Hypothalamus (tissue), 51 donors: ENCODE data around the gene PGP.
A peak's percentile ranks its signal among the peaks of the same experiment; 100 is the strongest.

Experiments
- DNase-seq, 51 donors: peaks; one replicate each; lab custom pipeline; 2025; lab: John Stamatoyannopoulos, UW

PGP gene

DNA sequence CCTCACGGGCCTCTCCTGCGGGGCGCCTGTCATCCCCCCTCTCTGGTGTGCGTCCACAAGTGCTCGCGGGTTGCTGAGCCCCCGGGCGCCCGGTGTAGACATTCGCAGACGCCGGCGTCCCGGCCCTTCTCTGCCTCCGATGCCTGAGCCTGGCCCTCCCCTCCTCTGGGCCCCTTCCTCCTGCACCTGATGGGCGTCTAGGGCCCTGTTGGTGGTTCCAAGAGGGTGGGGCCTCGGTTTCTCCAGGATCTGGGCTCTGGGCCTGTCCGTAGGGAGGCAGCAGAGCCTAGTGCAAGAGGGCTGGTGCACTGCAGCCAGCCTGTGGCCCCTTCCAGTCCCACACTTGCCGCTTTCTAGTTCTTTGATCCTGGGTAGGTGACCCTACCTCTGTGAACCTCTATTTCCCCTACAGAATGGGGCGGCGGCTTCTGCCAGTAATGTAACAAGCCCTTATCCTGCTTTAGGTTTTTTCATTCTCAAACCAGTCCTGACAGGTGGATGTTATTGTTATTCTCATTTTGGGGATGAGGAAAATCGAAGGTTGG, 9.4 kb upstream of the PGP start:
- peak in 7 of 51 donors; percentile 20 to 52 (median 43) for DNase-seq

DNA sequence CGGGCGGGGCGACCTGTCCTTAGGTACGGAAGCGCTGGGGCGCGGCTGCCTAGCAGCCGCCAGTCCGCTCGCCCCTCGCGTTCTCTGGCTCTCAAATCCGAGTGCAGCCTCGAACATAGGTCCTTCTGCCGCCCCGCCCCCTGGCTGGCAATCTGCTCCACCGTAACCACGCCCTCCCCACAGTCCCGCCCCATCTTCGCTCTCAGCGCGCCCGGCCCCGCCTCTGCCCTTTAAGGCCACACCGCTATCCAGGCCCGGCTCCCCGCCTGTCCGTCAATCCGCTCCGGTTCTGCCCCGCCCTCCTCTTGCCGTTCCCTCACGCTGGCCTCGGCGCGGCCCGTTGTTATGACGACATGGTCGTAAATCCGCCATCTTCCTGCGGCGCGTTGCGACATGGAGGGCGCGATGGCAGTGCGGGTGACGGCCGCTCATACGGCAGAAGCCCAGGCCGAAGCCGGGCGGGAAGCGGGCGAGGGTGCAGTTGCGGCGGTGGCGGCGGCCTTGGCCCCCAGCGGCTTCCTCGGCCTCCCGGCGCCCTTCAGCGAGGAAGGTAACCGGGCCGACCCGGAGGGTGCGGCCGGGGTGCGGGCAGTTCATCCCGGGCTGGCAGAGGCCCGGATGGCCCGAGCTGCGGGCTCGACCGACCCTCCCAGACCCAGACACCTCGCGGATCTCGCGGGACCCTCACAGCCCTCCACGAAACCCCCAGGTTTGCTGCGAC, 8.7 kb upstream of the PGP start, which contains the start of gene E4F1:
Gene E4F1, plus strand, starts transcription at position 371 of the 721 bp plus-strand sequence. Its CDS starts 23 bp downstream, at position 394.
- peak; percentile 65 to 100 (median 98) for DNase-seq

DNA sequence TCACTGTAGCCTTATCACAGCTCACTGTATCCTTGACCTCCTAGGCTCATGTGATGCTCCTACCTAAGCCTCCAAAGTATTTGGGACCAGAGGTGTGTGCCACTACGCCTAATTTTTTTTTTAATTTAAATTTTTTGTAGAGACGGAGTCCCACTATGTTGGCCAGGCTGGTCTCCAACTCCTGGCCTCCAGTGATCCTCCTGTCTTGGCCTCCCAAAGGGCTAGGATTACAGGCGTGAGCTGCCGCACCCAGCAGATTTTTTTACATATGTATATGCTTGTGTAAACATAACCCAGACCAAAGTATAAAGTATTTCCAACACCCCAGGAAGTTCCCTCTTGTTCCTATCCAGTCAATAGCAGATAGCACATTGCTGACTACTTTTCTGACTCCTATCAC, 1.7 kb upstream of the PGP start:
- no peak for DNase-seq

DNA sequence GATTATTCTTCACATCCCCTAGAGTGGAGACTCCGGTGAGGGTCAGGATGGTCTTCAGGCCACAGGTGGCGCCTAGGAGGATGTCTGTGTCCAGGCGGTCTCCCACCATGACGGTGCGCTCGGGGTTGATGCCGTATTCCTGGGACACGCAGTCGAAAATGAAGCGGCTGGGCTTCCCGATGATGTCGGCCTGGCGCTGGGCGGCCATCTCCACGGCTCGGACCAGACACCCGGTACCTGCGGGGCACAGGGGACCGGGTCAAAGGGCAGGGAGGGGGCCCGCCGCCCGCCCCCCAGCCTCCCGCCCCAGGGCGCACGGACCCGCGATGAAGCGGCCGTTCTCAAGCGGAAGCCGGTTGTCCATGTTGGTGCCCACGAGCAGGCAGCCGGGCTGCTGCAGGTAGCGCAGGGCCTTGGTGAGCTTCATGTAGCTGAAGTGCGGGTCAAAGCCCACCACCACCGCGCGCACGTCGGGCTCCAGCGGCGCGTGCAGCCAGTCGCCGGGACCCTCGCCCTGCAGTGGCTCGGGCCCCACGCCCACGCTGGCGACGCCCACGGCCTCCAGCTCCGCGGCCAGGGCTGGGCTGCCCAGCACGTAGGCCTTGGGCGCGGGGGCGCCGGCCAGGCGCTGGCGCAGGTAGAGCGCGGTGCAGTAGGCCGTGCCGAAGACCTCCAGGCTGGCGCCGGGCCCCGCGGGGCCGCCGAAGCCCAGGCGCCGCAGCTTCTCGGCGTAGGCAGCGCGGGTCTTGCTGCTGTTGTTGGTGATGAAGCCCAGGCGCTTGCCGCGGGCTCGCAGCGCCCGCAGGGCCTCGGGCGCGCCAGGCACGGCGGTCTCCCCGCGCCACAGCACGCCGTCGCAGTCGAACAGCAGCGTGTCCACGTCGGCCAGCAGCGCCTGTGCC, 572 bp downstream of the PGP start:
- DNase-seq = no peak

GRCh38 chr16:2212362-2213324, 2.0 kb downstream of the PGP start:
- peak in 1 of 51 donors; percentile 21 for DNase-seq

DNA sequence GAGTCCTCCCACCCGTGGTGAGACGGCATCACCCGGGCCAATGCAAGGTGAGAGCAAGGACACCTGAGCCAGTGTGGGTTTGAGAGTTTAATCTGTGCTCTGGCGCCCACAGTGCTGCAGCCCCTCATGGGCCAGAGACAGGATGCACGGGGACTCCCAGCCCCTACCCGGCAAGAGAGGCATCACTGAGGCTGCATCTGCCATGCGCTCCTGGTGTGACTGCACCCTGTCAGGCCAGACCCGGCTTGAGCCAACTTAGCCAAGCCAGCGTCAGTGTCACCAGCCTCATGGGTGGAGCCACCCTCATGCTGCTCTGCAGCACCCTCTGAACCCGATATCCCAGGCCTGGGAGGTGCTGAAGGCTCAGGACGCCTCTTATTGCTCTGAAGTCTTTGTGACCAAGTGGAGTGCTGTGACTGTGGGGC, 2.7 kb downstream of the PGP start:
- DNase-seq = no peak

- no peak for DNase-seq
Observed at GRCh38 chr16:2210386-2211365, 4.0 kb downstream of the PGP start, which contains the start of gene BRICD5. BRICD5 (minus strand) TSS chr16:2210863; CDS start chr16:2210833, 30 bp downstream.

GRCh38 chr16:2210009-2210332, 4.7 kb downstream of the PGP start:
- DNase-seq = no peak

GRCh38 chr16:2209258-2210008, 5.2 kb downstream of the PGP start:
- DNase-seq = no peak

DNA sequence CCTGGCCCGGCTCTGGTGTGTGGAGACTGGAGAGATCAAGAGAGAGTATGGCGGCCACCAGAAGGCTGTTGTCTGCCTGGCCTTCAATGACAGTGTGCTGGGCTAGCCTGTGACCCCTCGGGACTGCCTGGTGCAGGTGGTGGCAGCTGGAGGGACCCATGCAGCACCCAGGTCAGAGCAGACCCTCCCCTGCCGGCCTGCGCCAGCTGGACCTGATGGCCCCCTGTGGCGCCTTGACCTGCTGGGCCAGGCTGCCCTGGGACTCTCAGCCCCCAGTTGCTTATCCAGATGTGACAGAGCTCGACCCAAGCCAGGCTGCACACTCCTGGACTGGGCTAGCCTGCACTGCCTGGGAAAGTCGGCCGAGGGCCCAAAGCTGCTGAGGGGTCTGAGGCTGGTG, 5.9 kb downstream of the PGP start:
- no peak for DNase-seq

DNA sequence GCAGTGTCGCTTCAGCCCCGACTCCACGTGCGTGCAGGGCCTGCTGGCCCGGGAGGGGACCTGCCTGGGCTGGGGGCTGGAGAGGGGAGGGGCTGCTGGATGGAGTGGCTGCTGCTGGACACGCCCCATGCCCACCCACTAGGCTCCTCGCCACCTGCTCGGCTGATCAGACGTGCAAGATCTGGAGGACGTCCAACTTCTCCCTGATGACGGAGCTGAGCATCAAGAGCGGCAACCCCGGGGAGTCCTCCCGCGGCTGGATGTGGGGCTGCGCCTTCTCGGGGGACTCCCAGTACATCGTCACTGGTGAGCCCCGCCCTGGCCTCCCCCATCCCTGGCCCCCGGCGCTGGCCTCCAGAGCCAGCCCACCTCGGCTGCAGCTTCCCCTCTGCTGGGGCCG, 6.3 kb downstream of the PGP start:
- no peak for DNase-seq

GRCh38 chr16:2207872-2208271, 6.8 kb downstream of the PGP start:
- DNase-seq = no peak

GRCh38 chr16:2206780-2207433, 7.7 kb downstream of the PGP start:
- DNase-seq = no peak

DNA sequence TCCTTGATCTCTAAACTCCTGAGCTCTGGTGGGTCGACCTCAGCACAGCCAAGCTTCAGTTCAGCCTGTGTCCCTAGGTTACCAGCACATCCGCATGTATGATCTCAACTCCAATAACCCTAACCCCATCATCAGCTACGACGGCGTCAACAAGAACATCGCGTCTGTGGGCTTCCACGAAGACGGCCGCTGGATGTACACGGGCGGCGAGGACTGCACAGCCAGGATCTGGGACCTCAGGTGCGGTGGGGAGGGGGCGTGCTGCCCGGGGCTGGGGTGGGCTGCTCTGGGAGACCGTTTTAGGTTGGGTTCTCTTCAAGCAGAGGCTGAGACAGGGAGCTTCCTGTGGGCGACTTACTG, 8.2 kb downstream of the PGP start:
- DNase-seq = no peak

DNA sequence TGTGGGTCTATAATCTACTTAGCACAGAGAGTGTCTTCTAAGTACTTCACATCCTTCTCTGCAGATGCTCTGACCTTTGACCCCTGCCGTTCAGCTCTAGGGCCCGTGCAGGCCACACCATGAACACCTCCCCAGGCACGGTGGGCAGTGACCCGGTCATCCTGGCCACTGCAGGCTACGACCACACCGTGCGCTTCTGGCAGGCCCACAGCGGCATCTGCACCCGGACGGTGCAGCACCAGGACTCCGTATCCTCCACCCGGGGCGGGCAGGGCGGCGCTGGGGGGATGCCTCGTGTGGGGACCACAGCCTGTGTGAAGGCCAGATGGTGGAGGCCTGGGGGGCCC, 8.7 kb downstream of the PGP start:
- DNase-seq = peak in 2 of 51 donors; percentile 49 to 54

- peak; percentile 30 to 99 (median 87) for DNase-seq
Observed at GRCh38 chr16:2205104-2205966, 9.3 kb downstream of the PGP start, which contains the start of gene MLST8. MLST8 (plus strand) TSS chr16:2205454; CDS start chr16:2206086, 632 bp downstream.
